ENCODE data around the gene PPT2.

The PPT2 gene

GRCh38 chr6:32195902-32196681 lies 42.2 kb downstream of the PPT2 start:
- H3K9ac ChIP-seq (ENCODE audit: low read depth, low read length, poor library complexity, severe bottlenecking), result peak overlapping the region; percentile 100
- peak overlapping the region; percentile 86 for H2AFZ ChIP-seq (ENCODE audit: low read length)
- no peaks in the 10 kb centered on the region for H3K9me2 ChIP-seq (replicated peaks; ENCODE audit: low read depth, low read length)
- H4K20me1 ChIP-seq (ENCODE audit: insufficient read depth, low read length, poor library complexity, severe bottlenecking), result no peaks in the 10 kb centered on the region
- no peaks in the 10 kb centered on the region for H3K27me3 ChIP-seq (ENCODE audit: insufficient read depth, low read length, poor library complexity, severe bottlenecking)
- no peaks in the 10 kb centered on the region for H3K9me3 ChIP-seq (ENCODE audit: insufficient read depth, low read depth, low read length)
- H3K4me3 ChIP-seq (ENCODE audit: low read length, poor library complexity, severe bottlenecking), result peak overlapping the region; percentile 99
- peaks cover 48% of the 10 kb centered on the region for H3K79me2 ChIP-seq (ENCODE audit: insufficient read depth, low read length)
- no peaks in the 10 kb centered on the region for H3K36me3 ChIP-seq (ENCODE audit: insufficient read depth, low read length)
- no peaks in the 10 kb centered on the region for H3F3A ChIP-seq (ENCODE audit: low read depth)
- H3K4me1 ChIP-seq (ENCODE audit: insufficient read depth, low read length, poor library complexity, severe bottlenecking), result peaks cover 48% of the 10 kb centered on the region
- TF ChIP-seq EZH2phosphoT487 (IDR thresholded peaks at IDR 0.05; ENCODE audit: borderline replicate concordance) (no peak), CTCF (conservative IDR thresholded peaks at IDR 0.05; ENCODE audit: low read length) (no peak)
- H3K4me2 ChIP-seq (ENCODE audit: low read depth, low read length, poor library complexity, severe bottlenecking), result peak overlapping the region; percentile 84

- Histone ChIP-seq H3F3A (ENCODE audit: low read depth) (no peaks in the 10 kb centered on the region), H3K4me2 (ENCODE audit: low read depth, low read length, poor library complexity, severe bottlenecking) (peak overlapping the region; percentile 84), H3K4me3 (ENCODE audit: low read length, poor library complexity, severe bottlenecking) (peak overlapping the region; percentile 99), H3K27me3 (ENCODE audit: insufficient read depth, low read length, poor library complexity, severe bottlenecking) (no peaks in the 10 kb centered on the region), H3K9me2 (replicated peaks; ENCODE audit: low read depth, low read length) (no peaks in the 10 kb centered on the region), H4K20me1 (ENCODE audit: insufficient read depth, low read length, poor library complexity, severe bottlenecking) (no peaks in the 10 kb centered on the region), H3K9me3 (ENCODE audit: insufficient read depth, low read depth, low read length) (no peaks in the 10 kb centered on the region), H3K36me3 (ENCODE audit: insufficient read depth, low read length) (no peaks in the 10 kb centered on the region), H3K79me2 (ENCODE audit: insufficient read depth, low read length) (peaks cover 39% of the 10 kb centered on the region), H2AFZ (ENCODE audit: low read length) (peak overlapping the region; percentile 86), H3K9ac (ENCODE audit: low read depth, low read length, poor library complexity, severe bottlenecking) (peak overlapping the region; percentile 100), H3K4me1 (ENCODE audit: insufficient read depth, low read length, poor library complexity, severe bottlenecking) (peaks cover 40% of the 10 kb centered on the region)
- no peak for TF ChIP-seq CTCF (conservative IDR thresholded peaks at IDR 0.05; ENCODE audit: low read length)
- TF ChIP-seq EZH2phosphoT487 (IDR thresholded peaks at IDR 0.05; ENCODE audit: borderline replicate concordance), result no peak
Observed at GRCh38 chr6:32196682-32197616, 43.0 kb downstream of the PPT2 start.

GRCh38 chr6:32198345-32198696 lies 44.4 kb downstream of the PPT2 start:
- H3K9ac ChIP-seq (ENCODE audit: low read depth, low read length, poor library complexity, severe bottlenecking), result no peak overlapping the region
- H3K9me3 ChIP-seq (ENCODE audit: insufficient read depth, low read depth, low read length), result no peaks in the 10 kb centered on the region

More at GRCh38 chr6:32198345-32198696, 44.4 kb downstream of the PPT2 start:
- Histone ChIP-seq H3K79me2 (ENCODE audit: insufficient read depth, low read length) (peaks cover 25% of the 10 kb centered on the region; the same call in 1 of the 2 replicates), H3K4me2 (ENCODE audit: low read depth, low read length, poor library complexity, severe bottlenecking) (no peak overlapping the region), H3K4me1 (ENCODE audit: insufficient read depth, low read length, poor library complexity, severe bottlenecking) (peaks cover 27% of the 10 kb centered on the region), H2AFZ (ENCODE audit: low read length) (no peak overlapping the region), H4K20me1 (ENCODE audit: insufficient read depth, low read length, poor library complexity, severe bottlenecking) (no peaks in the 10 kb centered on the region), H3F3A (ENCODE audit: low read depth) (no peaks in the 10 kb centered on the region), H3K4me3 (ENCODE audit: low read length, poor library complexity, severe bottlenecking) (no peak overlapping the region), H3K27me3 (ENCODE audit: insufficient read depth, low read length, poor library complexity, severe bottlenecking) (no peaks in the 10 kb centered on the region), H3K9me2 (replicated peaks; ENCODE audit: low read depth, low read length) (no peaks in the 10 kb centered on the region), H3K36me3 (ENCODE audit: insufficient read depth, low read length) (no peaks in the 10 kb centered on the region)
- TF ChIP-seq EZH2phosphoT487 (IDR thresholded peaks at IDR 0.05; ENCODE audit: borderline replicate concordance), result no peak
- no peak for TF ChIP-seq CTCF (conservative IDR thresholded peaks at IDR 0.05; ENCODE audit: low read length)
